ENCODE results near the gene PLEKHG1.

PLEKHG1 gene

DNA sequence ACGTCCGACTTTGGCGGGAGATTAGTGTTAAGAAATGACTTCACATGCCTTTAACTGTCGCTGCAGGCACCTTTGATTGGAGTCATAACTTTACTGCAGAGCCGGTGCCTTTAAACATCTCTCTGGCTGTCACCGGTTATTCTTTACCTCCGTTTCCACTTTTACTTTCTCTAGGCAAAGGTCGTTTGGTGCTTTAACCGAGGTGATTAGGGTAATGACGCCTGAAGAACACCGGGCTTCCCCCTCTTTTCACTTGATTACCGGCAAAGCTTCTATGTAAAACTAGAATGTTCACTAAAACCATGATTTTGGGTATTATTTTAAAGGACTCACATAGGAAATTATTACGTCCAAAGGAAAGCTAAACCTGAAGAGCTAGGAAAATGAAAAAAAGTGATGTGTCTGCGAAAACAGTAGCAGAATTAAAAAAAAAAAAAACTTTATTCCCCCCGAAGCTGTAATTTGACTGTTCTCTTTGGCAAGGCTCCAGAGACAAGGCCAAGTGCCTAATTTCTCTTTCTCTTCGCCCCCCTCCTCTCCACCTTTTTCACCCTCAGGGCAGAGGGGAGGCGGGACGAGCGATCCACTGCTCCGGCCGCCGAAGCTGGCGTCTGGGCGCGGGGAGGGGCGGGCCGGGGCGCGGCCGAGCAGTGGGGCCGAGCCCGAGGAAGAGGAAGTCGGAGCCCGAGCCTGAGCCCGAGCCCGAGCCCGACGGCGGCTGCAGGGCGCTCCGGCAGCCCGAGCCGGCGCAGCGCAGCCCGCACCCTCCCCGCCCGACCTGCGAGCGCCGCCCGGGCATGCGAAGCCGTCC is at the start of gene PLEKHG1:
Gene PLEKHG1, plus strand, starts transcription at position 687 of the 811 bp plus-strand sequence. CDS start 133,797 bp downstream, outside the sequence.
- in situ Hi-C loops (cut with MboI; ENCODE audit: low sequenced_read_pairs) = no loop called here

- in situ Hi-C loops (cut with MboI; ENCODE audit: low sequenced_read_pairs) = no loop called here
Observed at GRCh38 chr6:150550244-150550643, 49.4 kb upstream of the PLEKHG1 start.

DNA sequence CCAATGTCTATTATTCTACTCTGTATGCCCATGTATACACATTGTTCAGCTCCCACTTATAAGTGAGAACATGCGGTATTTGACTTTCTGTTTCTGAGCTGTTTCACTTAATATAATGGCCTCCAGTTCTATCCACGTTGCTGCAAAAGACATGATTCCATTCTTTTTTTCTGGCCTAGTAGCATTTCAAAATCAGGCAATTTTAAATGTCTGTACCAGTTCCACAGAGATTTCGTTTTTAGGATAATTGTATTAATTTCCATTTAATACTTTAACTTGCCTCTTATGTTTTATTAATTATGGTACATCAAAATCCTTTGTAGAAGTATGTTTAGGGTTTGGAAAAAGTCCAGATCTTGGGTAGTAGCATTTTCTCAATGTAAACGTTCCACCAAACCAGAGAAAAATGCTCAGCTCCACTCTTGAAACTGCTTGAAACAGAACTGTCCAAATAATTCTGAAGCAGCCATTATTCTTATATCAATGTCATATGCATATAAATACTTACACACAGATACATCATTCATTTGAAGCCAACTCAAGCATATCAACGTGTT is 42.6 kb upstream of the PLEKHG1 start:
- in situ Hi-C loops (cut with MboI; ENCODE audit: low sequenced_read_pairs) = no loop called here

GRCh38 chr6:150560004-150560883 is 39.4 kb upstream of the PLEKHG1 start:
- in situ Hi-C loops (cut with MboI; ENCODE audit: low sequenced_read_pairs) = no loop called here

- in situ Hi-C loops (cut with MboI; ENCODE audit: low sequenced_read_pairs) = no loop called here
Observed at GRCh38 chr6:150560884-150561219, 38.8 kb upstream of the PLEKHG1 start.

- in situ Hi-C loops (cut with MboI; ENCODE audit: low sequenced_read_pairs) = no loop called here
Observed at GRCh38 chr6:150565945-150566344, 33.7 kb upstream of the PLEKHG1 start.

DNA sequence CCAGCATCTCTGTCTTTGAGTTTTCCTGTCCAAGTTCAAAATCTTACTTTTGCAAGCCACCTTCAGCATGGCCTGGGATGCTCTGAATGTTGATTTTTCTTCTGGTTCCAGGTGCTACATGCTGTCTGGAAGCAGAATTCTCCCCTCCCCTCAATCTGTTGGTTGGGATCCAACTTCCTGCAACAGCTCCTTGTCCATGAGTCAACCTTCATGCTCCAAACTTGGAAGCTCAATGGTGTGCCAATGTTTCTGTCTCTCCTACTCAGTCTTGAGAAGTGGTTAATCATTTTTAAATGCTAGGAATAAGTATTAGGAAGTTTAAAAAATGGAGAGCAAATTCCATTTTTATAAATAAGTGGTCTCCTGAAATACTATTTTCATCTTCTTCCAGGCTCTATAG is 33.2 kb upstream of the PLEKHG1 start:
- in situ Hi-C loops (cut with MboI; ENCODE audit: low sequenced_read_pairs) = no loop called here

DNA sequence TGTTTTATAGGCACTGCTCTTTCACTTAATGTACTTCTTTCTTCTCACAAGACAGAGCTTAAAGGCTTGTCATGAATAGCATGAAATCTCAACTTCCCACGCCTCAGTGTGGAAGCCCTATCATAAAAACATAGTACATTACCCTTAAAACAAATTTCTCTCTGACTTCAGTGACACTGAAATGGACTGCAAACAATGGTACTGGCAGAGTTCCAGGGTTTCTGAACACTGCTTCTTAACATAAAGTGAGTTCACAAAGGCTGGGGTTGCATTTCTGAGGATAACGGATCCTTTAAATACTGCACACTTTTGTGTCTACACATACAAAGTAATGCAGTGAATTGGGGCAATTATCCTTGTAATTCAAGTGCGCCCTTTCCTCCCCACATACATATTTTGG is 32.3 kb upstream of the PLEKHG1 start:
- in situ Hi-C loops (cut with MboI; ENCODE audit: low sequenced_read_pairs) = no loop called here

- in situ Hi-C loops (cut with MboI; ENCODE audit: low sequenced_read_pairs) = no loop called here
Observed at GRCh38 chr6:150567823-150568383, 31.8 kb upstream of the PLEKHG1 start.

DNA sequence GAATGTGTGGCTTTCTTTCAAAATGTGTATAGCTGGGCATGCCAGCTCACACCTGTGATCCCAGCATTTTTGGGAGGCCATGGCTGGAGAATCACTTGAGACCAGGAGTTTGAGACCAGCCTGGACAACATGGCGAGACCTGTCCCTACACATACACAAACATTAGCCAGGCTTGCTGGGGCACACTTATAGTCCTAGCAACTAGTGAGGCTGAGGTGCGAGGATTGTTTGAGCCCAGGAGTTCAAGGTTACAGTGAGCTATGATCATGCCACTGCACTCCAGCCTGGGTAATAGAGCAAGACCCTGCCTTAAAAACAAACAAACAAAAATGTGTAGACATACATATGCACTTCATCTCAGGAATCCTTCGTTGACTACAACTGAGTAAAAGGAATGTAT is 31.1 kb upstream of the PLEKHG1 start:
- in situ Hi-C loops (cut with MboI; ENCODE audit: low sequenced_read_pairs) = no loop called here

DNA sequence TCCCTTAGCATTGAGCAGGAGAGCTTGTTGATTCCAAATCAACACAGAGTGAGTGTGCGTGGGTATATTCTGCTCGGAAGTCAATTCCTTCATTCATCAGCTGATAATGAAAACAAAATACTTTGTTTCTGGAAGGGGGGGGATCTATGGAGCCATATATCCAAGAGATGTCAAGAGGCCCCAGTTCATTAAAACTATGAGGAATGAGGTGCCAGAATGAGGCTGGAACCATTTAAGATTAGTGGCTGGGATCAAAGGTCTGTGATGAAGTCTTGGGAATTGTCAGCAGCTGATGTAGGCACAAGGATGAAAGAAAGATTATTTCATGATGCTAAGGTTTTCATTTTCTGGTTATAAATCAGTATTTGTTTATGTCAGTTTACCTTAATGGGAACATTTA is 30.5 kb upstream of the PLEKHG1 start:
- in situ Hi-C loops (cut with MboI; ENCODE audit: low sequenced_read_pairs) = no loop called here

DNA sequence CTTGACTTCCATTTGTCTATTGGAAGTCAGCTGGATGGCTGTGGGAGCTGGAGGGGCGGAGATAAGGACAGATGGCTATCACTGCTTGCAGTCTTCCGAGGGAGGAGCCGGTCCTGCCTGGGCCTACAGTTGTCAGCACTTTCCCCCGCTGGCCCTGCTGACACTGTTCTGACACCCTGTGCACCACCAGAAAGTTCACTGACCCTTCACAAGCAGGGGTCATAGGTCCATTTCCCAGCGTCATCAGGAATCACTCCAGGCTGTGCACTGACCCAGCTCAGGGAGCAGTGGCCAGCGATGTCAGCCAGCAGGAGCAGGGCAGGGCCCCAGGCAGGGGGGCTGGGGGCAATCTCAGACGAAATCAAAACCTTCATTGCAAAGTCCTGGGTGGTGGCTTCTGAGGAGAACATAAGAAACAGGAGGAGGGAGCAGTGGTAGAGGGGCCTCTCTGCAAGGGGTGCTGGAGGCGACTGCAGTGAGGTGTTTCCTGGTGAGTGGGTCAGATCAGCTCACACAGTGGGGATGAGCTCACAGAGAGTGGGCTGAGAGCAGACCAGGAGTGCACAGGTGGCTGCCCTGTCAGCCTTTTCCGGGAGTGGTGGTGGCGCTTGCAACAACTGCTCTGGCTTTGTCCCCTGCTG is 26.5 kb upstream of the PLEKHG1 start:
- in situ Hi-C loops (cut with MboI; ENCODE audit: low sequenced_read_pairs) = no loop called here

DNA sequence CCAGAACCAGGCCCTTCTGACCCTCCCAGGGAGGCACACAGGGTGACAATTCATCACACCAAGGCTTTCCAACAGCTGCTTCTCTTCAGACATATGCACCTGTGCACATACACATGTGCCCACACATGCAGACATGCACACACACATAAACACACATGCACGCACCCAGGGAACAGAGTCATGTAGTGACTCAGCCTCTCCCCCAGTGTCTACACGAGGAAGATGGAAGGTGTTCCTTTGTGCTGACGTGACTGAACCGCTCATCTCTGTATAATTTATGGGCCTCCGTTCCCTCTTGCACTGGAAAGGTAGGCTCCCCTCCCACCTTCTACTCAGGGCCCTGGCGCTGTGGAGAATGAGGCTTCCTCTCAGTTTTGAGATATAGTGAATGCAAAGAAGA is 23.8 kb upstream of the PLEKHG1 start:
- in situ Hi-C loops (cut with MboI; ENCODE audit: low sequenced_read_pairs) = no loop called here

GRCh38 chr6:150576651-150577226 is 22.9 kb upstream of the PLEKHG1 start:
- in situ Hi-C loops (cut with MboI; ENCODE audit: low sequenced_read_pairs) = no loop called here

GRCh38 chr6:150579611-150580010 is 20.1 kb upstream of the PLEKHG1 start:
- in situ Hi-C loops (cut with MboI; ENCODE audit: low sequenced_read_pairs) = no loop called here

- in situ Hi-C loops (cut with MboI; ENCODE audit: low sequenced_read_pairs) = no loop called here
Observed at GRCh38 chr6:150580489-150580888, 19.2 kb upstream of the PLEKHG1 start.

- in situ Hi-C loops (cut with MboI; ENCODE audit: low sequenced_read_pairs) = no loop called here
Observed at GRCh38 chr6:150584065-150584464, 15.6 kb upstream of the PLEKHG1 start.

DNA sequence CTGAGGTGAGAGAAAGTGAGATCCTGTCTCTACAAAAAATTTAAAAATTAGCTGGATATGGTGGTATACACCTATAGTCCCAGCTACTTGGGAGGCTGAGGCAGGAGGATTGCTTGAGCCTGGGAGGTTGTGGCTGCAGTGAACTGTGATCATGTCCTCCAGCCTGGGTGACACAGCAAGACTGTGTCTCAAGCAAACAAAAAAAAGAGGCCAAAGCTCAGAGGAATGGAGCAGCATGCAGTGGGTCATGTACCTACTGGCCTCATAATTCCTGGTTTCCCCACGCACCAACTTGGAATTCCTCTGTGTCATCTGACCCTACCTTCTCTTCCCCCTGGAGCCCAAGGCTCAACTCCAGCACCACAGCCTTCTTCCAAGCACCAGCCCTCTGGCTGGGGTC is 15.1 kb upstream of the PLEKHG1 start:
- in situ Hi-C loops (cut with MboI; ENCODE audit: low sequenced_read_pairs) = no loop called here

DNA sequence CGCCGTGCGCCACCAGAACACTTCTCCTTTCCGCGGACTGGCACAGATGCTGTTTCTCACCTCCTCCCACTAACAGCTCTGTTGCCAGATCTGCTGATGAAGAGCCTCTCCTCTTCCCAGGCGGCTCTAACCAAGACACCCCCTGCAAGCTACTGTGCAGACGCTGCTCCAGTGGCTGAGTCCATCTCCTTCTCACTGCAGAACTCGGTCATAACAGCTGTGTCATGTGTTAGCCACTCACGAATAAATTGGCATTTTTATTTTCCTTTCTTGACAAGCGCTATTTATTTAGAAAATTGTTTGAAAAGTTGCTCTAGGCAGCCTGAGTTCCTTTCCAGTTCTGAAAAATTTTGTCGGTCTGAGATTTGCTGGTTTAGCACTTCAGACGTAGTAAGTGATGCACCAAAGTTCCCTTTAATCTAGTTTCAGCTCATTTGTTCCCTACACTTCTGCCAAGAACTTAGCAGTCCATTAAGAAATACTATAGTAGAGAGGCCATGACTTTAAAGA is 12.8 kb upstream of the PLEKHG1 start:
- in situ Hi-C loops (cut with MboI; ENCODE audit: low sequenced_read_pairs) = no loop called here

- in situ Hi-C loops (cut with MboI; ENCODE audit: low sequenced_read_pairs) = no loop called here
Observed at GRCh38 chr6:150587637-150588036, 12.0 kb upstream of the PLEKHG1 start.

All from HL-60/S4 treated with phorbol 12-myristate 13-acetate at 8.2 ng/mL for 4 days and 3 days (cell line).